Measurements from ENCODE around the gene TGIF1.
A peak's percentile ranks its signal among the peaks of the same experiment; 100 is the strongest.

DNA sequence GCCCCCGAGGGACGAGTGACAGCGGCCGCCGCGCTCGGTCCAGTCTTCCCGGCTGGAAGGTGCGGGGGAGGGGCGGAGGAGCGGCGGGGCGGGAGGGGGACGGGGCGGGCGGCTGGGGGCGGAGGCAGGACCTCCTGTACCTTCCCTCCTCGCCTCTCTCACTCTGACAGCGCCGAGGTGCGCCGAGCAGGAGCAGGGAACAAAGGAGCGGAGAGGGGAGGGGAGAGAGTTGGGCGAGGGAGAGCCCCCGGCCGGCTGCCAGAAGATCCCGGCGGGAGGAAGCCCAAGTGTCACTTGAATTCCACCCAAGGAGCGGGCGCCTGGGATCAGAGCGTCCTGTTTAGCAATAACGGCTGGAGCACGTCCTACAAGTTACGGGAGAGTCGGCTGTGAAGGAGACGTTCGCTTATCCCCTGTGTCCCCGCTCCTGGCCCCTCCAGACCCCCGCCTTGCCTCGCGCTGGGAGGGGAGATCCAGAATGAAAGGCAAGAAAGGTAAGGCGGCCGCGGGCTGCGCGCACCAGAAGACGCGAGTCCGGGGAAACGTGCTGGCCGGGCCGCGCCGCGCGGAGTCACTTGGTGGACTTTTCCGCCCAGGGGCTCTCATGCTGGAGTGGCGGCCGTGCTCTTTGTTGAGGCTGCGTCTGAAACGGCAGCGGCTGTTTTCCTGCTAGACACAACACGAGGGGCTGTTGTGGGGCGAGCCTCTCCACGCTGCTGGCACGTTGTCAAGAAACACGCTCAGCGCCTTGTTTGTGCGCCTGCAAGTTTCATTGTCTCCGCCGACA is at the start of gene TGIF1:
- peak; percentile 85 to 98 (median 97) for TF ChIP-seq POLR2A (IDR thresholded peaks at IDR 0.05)
- TF ChIP-seq, protein P1, sequence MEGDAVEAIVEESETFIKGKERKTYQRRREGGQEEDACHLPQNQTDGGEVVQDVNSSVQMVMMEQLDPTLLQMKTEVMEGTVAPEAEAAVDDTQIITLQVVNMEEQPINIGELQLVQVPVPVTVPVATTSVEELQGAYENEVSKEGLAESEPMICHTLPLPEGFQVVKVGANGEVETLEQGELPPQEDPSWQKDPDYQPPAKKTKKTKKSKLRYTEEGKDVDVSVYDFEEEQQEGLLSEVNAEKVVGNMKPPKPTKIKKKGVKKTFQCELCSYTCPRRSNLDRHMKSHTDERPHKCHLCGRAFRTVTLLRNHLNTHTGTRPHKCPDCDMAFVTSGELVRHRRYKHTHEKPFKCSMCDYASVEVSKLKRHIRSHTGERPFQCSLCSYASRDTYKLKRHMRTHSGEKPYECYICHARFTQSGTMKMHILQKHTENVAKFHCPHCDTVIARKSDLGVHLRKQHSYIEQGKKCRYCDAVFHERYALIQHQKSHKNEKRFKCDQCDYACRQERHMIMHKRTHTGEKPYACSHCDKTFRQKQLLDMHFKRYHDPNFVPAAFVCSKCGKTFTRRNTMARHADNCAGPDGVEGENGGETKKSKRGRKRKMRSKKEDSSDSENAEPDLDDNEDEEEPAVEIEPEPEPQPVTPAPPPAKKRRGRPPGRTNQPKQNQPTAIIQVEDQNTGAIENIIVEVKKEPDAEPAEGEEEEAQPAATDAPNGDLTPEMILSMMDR (IDR thresholded peaks at IDR 0.05): no peak

Measured in body of pancreas (tissue), 4 donors.